ENCODE data around the gene WBP2NL. TPM values are rescaled to one million over a fixed set of nuclear protein-coding genes. Genes with fewer than 3 reads are reported as not detected.

WBP2NL gene
- total RNA-seq, 1 experiment from 2014 or later: 0.22 TPM

DNA sequence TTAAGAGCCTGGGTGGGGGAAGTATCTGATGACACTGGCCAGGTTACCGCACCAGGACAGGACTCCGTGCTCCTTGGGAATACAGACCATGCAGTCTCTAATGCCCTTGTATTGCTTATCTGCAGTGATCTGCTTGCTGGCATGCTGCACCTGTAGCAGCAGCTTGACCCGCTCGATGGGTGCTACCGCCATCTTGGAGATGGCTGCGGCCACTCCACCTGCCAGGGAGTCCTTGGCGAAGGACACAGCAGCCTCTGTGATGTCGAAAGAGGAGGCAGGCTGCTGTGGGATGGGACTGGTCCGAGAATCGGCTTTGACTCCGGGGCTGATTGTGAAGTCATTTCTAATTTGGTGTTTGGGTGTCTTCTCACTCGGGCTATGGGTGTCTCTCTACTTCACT lies 3.1 kb downstream of the WBP2NL start:
- Histone ChIP-seq H4K5ac (ENCODE audit: insufficient read length, low read depth, low read length) (no peak overlapping the region), H3K79me1 (ENCODE audit: insufficient read depth, low read depth, low read length, poor library complexity, severe bottlenecking) (no peaks in the 10 kb centered on the region), H3K27ac (ENCODE audit: insufficient read length, low read depth, low read length) (no peak overlapping the region), H2BK120ac (ENCODE audit: low read depth, low read length, poor library complexity, severe bottlenecking) (no peak overlapping the region), H4K91ac (ENCODE audit: insufficient read length, low read depth, low read length) (no peak overlapping the region), H4K20me1 (ENCODE audit: control insufficient read depth, insufficient read depth, insufficient read length) (no peaks in the 10 kb centered on the region), H3T11ph (ENCODE audit: low read length) (no peak overlapping the region), H3K23me2 (ENCODE audit: insufficient read length, low read depth, low read length, poor library complexity, severe bottlenecking) (no peaks in the 10 kb centered on the region), H3K4ac (ENCODE audit: low read depth, low read length) (no peak overlapping the region), H3K18ac (ENCODE audit: insufficient read length, low read depth, low read length) (no peak overlapping the region), H3K9ac (ENCODE audit: extremely low read depth, insufficient read length, low read length) (no peak overlapping the region), H2BK5ac (ENCODE audit: insufficient read length, low read length) (no peak overlapping the region), H2BK15ac (ENCODE audit: low read depth, low read length) (no peak overlapping the region), H3K56ac (ENCODE audit: insufficient read length, low read depth, low read length) (no peak overlapping the region), H3K4me1 (ENCODE audit: insufficient read depth, low read length) (no peaks in the 10 kb centered on the region), H3K14ac (ENCODE audit: insufficient read depth, low read length) (no peak overlapping the region), H2BK12ac (ENCODE audit: insufficient read length, low read depth, low read length) (no peak overlapping the region), H2BK20ac (ENCODE audit: low read depth, low read length, poor library complexity, severe bottlenecking) (no peak overlapping the region), H3K79me2 (ENCODE audit: insufficient read depth, low read length) (no peaks in the 10 kb centered on the region), H3K9me3 (ENCODE audit: control insufficient read depth, low read depth, low read length) (no peaks in the 10 kb centered on the region), H3K23ac (ENCODE audit: insufficient read length, low read depth, low read length) (no peak overlapping the region), H3K4me2 (ENCODE audit: insufficient read depth, insufficient read length, low read length) (no peak overlapping the region), H2AFZ (ENCODE audit: low read length) (no peak overlapping the region), H4K8ac (replicated peaks; ENCODE audit: insufficient read length, low read depth, low read length) (no peak overlapping the region), H2AK5ac (ENCODE audit: insufficient read length, low read length) (no peak overlapping the region), H3K27me3 (ENCODE audit: insufficient read depth, low read length) (no peaks in the 10 kb centered on the region)
- peaks cover 0 to 4% (median 0%) of the 10 kb centered on the region in 3 experiments; a peak in 4 of 7 replicates for H3K36me3 Mint-ChIP-seq (ENCODE audit: insufficient read depth in 1 of 3, low read depth in 3 of 3)
- peaks cover 6% of the 10 kb centered on the region in 2 experiments; a peak in 3 of 4 replicates for H3K4me1 Mint-ChIP-seq
- TF ChIP-seq, protein P1, sequence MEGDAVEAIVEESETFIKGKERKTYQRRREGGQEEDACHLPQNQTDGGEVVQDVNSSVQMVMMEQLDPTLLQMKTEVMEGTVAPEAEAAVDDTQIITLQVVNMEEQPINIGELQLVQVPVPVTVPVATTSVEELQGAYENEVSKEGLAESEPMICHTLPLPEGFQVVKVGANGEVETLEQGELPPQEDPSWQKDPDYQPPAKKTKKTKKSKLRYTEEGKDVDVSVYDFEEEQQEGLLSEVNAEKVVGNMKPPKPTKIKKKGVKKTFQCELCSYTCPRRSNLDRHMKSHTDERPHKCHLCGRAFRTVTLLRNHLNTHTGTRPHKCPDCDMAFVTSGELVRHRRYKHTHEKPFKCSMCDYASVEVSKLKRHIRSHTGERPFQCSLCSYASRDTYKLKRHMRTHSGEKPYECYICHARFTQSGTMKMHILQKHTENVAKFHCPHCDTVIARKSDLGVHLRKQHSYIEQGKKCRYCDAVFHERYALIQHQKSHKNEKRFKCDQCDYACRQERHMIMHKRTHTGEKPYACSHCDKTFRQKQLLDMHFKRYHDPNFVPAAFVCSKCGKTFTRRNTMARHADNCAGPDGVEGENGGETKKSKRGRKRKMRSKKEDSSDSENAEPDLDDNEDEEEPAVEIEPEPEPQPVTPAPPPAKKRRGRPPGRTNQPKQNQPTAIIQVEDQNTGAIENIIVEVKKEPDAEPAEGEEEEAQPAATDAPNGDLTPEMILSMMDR (conservative IDR thresholded peaks at IDR 0.05): no peak
- DNase-seq: no peak
- peaks cover 49% of the 10 kb centered on the region for H3K27me3 Mint-ChIP-seq (ENCODE audit: low read depth)
- no peak overlapping the region for H3K27ac Mint-ChIP-seq
- no CpG with 5 or more reads among the region's 12 CpGs for WGBS (ENCODE audit: extremely low coverage, insufficient read length, low lambda C conversion rate)
- no peak overlapping the region for H3K4me3 Mint-ChIP-seq
- no peaks in the 10 kb centered on the region; a peak in 1 of 5 replicates for H3K9me3 Mint-ChIP-seq
